ENCODE measurements around the gene MRPS15.
"Not testable (repeated sequence)": the region's sequence is repeated elsewhere in the genome, so short reads cannot be mapped to it uniquely, and the experiment has no call there.

The MRPS15 gene

DNA sequence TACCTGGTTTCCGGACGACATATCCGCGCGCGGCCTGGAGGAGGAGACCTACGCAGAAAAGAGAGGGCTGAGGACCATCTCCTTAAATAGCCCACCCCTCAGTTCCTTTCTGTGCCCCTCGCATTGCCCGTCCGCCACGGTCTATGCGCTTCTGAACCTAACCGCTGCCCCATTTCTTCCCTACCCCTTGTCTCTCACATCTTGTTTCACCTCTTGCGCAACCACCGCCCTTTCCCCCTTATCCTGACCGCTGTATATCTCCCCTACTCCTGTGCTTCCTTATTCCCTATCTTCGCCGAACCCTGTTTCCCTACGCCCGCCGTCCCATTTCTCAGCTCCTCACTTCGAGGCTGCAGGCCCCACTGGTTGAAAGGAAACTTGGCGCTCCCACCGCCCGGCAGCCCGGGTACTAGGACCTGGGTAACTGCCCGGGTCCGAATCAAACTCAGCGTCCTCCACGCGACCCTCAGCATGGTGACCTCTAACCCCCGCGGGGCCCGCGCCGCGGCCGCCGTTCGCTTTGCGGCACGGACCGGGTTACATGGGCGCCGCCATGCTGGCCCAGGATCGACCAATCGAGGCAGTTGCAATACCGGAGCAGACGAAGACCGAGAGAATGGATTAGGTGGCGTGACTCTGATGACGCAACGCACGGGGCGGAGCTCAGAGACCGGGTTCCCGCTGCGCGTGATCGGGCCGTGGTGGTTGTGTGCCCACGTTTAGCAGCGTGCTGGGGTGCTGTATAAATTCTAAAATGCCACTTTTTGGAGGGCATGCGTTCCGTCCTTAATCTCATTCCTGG lies at the start of gene MRPS15:
Gene MRPS15, minus strand, starts transcription at position 582 of the 802 bp plus-strand sequence. Its CDS starts 109 bp downstream, at position 473.
- peak; percentile 88 for DNase-seq (ENCODE audit: low read depth)

DNA sequence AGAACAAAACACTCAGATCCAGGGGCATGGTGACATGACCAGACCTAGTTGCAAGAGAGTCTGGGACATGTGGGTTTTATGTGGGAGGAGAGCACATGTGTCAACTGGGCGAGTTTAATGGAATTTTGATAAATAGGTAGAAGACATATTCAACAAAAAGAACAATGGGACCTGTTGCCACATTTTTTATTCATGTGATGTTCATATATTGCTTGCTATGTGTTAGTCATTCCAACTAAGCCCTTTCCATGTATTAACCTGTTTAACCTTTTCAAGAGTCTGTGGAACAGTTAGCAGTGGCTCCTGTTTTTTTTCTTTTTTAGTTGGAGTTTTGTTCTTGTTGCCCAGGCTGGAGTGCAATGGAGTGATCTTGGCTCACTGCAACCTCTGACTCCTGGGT lies 48.7 kb upstream of the MRPS15 start:
- no peak for DNase-seq (ENCODE audit: low read depth)

DNA sequence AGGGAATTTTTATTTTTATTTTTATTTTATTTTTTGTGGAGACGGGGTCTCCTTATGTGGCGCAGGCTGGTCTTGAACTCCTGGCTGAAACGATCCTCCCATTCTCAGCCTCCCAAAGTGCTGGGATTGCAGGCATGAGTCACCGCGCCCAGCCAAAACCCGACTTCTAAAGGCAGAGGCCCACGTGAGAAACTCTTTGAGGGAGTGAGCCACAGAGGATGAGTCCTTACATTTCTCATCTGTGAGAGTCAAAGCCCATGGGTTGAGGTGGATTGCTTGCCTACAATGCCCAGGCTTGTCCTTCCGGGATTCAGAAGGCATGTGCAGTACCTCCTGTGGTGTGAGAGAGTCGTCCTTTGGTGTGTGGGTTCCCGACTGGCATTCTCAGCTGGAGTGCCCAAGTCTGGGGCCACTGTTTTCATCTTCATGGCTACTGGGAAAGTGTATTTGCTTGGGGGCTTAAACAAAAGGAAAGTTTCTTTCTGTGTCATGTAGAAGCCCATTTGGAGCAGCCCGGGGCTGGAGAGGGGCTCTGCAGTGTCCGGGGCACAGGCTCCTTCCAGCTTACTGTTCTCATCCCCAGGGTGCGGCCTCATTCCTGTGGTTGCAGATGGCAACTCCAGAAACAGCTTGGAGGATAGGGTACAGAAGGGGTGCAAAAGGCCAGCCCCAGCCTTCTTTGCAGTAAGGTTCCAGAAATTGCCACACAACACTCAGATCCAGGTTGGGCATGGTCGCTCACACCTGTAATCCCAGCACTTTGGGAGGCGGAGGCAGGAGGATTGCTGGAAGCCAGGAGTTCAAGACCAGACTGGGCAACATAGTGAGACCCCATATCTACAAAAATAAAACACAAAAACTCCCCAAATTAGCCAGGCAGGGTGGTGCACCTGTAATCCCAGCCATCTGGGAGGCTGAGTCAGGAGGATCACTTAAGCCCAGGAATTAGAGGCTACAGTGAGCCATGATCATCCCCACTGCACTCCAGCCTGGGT lies 47.9 kb upstream of the MRPS15 start:
- no peak for DNase-seq (ENCODE audit: low read depth)

- not testable (repeated sequence) for DNase-seq (ENCODE audit: low read depth)
These were observed 47.0 kb upstream of the MRPS15 start for GRCh38 chr1:36511220-36511619.

- DNase-seq (ENCODE audit: low read depth): no peak
These were observed 46.2 kb upstream of the MRPS15 start for GRCh38 chr1:36510418-36510817.

- no peak for DNase-seq (ENCODE audit: low read depth)
These were observed 44.1 kb upstream of the MRPS15 start for GRCh38 chr1:36508257-36508656.

- no peak for DNase-seq (ENCODE audit: low read depth)
These were observed 42.2 kb upstream of the MRPS15 start for GRCh38 chr1:36506276-36506920.

- no peak for DNase-seq (ENCODE audit: low read depth)
These were observed 39.5 kb upstream of the MRPS15 start for GRCh38 chr1:36503733-36504132.

- DNase-seq (ENCODE audit: low read depth): no peak
These were observed 39.0 kb upstream of the MRPS15 start for GRCh38 chr1:36503159-36503558.

DNA sequence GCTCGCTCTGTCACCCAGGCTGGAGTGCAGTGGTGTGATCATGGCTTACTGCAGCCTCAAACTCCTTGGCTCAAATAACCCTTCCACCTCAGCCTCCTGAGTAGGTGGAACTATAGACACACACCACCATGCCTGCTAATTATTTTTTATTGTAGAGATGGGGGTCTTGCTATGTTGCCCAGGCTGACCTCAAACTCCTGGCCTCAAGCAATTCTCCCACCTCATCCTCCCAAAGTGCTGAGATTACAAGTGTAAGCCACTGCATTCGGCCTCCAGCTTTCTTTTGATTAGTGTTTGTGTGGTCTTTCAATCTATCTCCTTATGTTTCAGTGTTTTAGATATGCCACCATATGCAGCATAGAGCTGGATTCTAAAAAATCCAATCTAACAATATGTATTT lies 38.4 kb upstream of the MRPS15 start:
- DNase-seq (ENCODE audit: low read depth): no peak

DNA sequence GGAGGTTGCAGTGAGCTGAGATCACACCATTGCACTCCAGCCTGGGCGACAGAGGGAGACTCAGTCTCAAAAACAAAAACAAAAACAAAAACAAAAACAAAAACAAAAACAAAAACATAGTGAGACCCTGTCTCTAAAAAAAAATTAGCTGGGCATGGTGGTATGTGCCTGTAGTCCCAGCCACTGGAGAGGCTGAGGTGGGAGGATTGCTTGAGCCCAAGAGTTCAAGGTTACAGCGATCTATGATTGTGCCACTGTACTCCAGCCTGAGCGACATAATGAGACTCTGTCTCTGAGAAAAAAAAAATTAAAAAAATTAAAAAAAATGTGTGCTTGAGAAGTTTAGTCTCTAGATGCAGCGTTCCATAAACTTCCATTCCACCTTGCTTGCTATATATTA lies 37.7 kb upstream of the MRPS15 start:
- DNase-seq (ENCODE audit: low read depth): not testable (repeated sequence)

- no peak for DNase-seq (ENCODE audit: low read depth)
These were observed 33.0 kb upstream of the MRPS15 start for GRCh38 chr1:36497207-36497606.

DNA sequence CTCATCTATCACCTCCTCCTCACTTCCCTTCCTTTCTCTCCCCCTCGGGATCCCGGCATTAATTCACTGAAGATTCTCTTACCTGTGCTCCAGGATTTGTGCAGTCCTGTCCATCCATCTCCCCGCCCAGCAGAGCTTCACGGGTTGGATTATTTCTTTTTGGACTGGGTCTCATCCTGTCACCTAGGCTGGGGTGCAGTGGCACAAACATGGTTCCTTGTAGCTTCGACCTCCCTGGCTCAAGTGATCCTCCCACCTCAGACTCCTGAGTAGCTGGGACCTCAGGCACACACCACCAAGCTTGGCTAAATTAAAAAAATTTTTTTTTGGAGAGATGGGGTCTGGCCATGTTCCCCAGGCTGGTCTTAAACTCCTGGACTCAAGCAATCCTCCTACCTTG lies 30.8 kb upstream of the MRPS15 start:
- no peak for DNase-seq (ENCODE audit: low read depth)

- no peak for DNase-seq (ENCODE audit: low read depth)
These were observed 29.3 kb upstream of the MRPS15 start for GRCh38 chr1:36493524-36493923.

DNA sequence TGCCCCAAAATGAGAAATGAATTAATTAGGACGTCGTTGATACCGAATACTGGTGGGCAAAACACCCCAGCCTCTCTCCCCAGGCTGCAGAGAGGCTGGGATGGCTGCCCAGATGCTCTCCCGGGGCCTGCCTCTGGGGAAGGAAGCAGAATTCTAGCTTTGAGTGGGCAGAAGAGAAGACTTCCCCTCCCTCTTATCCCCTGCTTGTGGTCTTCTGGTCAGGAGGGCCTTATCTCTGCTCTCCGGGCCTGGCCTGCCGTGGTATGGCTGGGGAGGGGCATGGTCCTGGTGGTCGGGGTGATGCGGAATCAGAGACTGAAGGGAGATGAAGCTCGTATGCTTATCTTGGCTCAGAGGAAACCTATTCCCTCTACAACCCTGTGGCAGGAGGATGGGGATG lies 28.3 kb upstream of the MRPS15 start:
- DNase-seq (ENCODE audit: low read depth): no peak

- not testable (repeated sequence) for DNase-seq (ENCODE audit: low read depth)
These were observed 25.3 kb upstream of the MRPS15 start for GRCh38 chr1:36489258-36490051.

DNA sequence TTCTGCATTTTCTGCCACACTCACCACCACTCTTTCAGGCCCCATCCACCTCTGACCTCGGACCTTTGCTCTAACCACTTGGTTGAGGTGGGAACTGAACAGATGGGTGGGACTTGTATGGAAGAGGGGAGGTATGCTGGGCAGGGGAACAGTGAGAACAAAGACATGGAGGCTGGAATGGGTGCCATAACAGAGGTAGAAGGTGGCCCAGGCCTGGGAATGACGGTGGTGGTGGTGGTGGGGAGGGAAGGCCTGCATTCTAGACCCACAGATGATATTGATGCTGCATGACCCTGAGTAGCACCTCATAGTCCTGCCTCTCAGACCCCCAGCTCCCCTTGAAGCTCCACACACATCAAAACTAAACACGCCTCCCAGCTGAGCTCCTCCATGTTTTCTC lies 23.7 kb upstream of the MRPS15 start:
- no peak for DNase-seq (ENCODE audit: low read depth)

GRCh38 chr1:36487336-36487725 lies 23.1 kb upstream of the MRPS15 start:
- DNase-seq (ENCODE audit: low read depth): not testable (repeated sequence)

DNA sequence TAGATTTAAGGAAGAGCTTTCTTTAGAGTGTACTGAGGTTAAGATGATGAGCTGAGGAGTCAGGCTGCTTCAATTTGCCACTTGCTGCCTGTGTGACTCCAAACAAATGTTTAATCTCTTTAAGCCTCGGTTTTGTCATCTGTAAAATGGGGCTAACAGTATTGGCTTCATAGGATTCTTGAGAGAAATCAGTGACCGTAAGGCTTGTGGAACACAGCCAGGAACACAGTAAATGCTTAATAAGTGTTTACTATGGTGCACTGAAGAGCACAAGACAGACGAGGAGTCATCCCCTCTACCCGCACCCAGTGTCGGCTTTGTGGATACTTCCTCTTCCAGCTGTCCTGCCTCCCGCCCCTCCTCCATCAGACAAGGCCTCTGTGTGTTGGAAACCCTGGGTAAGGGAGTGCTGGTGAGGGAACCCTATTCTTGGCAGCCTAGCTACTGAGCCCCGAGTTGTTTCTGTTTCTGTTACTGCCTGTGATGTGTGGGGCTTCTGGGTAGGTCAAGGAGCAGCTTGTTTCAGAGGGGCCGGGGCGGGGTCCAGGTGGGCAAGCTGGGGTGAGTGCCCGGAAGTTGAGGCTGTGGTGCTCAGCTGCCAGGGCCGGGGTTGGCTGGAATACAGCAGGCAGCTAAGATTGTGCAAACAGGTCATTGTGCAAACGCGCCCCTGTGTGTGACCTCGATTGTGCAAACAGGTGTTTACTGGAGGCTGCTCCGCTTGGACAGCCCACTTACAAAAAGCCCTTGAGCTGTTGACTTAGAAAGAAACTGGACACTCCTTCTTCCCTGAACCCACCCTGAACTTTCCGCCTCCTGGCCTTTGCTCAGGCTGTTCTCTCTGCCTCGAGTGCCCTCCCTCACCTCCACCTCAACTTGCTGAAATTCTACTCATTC lies 22.5 kb upstream of the MRPS15 start:
- DNase-seq (ENCODE audit: low read depth): no peak

- no peak for DNase-seq (ENCODE audit: low read depth)
These were observed 21.9 kb upstream of the MRPS15 start for GRCh38 chr1:36486093-36486438.

- DNase-seq (ENCODE audit: low read depth): no peak
These were observed 19.9 kb upstream of the MRPS15 start for GRCh38 chr1:36484099-36484498.

Measured in activated T-helper 1 cell treated with Interleukin-2 at 50 U/mL for 16 hours (primary cell).